H1 (cell line): Measurements from ENCODE around the gene NEDD9. TPM values are rescaled to one million over a fixed set of nuclear protein-coding genes. Genes with fewer than 3 reads are reported as not detected.

Experiments
- KDM1A ChIP-seq: fragments of 200-600, 300-600 bp; sonication (generic); IDR thresholded peaks from 2 replicates; pipeline ENCODE4 v1.7.1; 2016; ENCODE audit warnings: mild to moderate bottlenecking, low read length, borderline replicate concordance
- polyA plus RNA-seq, 7 experiments: library from polyadenylated mRNA; depleted of rRNA in 3 of 7; stranded (reverse) in 5 of 7; unstranded in 2 of 7; fragments of >200 nt in 5 of 7; fragments of 200-250 nt in 2 of 7; gene quantifications; 1 replicate in 5 of 7; 2 replicates in 1 of 7; 4 replicates in 1 of 7; pipeline versions ENCODE4 v1.2.1 to v1.2.3, GENCODE V29; 2011 to 2013; ENCODE audit warnings: missing spikeins in 2 of 7, mixed read lengths in 2 of 7
- total RNA-seq: library from RNA; stranded (reverse); fragmentation: NEBNext Ultra II Directional; extraction: Animal tissue kit (Norgen Biotek cat#: 25700); gene quantifications from 2 replicates; pipeline ENCODE4 v1.2.1, GENCODE V29; 2021
- TF ChIP-seq, protein P1 (sequence below): IDR thresholded peaks from 2 replicates; pipeline ENCODE4 v1.6.1; 2012; ENCODE audit warnings: inconsistent platforms

Gene NEDD9
- total and polyA plus RNA-seq, 2 of the 8 experiments (the other 6 are each of a cell fraction or from before 2014, with no cell fraction given): 3.6 to 12.0 TPM

DNA sequence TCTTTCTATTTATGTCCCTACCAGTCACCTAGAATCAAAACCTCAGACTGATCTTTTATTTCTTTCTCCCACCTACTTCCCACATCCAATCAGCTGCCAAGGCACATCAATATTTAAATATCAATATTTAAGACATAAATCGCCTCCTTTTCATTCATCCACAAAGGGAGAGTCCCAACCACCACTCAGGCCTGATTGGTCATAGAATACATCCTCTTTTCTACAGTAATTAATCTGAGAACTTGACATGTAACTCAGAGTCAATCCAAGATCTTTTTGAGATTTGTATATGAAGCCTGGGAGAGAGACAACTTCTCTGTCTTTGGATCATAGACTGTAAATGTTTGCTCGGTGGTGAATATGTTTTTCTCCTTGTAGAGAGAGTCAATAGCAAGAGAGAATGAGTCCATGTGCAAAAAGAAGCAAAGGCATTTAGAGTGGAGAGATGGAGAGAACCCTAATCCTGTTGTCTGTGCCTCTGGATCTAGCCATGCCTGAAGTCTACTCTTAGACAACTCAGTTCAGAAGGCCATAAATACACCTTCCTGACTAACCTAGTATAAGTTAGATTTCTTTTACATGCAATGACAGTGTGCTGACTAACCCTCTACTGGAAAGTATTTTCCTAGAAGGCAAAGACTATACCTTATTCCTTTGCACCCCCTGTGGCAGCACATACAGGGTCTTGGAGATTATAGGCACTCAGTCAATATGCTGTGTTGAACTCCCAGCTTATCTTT is 12.1 kb upstream of the NEDD9 start (continued):
- TF ChIP-seq KDM1A: no peak
- TF ChIP-seq, protein P1, sequence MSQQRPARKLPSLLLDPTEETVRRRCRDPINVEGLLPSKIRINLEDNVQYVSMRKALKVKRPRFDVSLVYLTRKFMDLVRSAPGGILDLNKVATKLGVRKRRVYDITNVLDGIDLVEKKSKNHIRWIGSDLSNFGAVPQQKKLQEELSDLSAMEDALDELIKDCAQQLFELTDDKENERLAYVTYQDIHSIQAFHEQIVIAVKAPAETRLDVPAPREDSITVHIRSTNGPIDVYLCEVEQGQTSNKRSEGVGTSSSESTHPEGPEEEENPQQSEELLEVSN: no peak
- TF ChIP-seq, all 59 proteins: peak for 0
